Stimulated activated CD8-positive, alpha-beta memory T cell treated with anti-CD3 and anti-CD28 coated beads, Interleukin-15, amount 100 ng/mL, for 4 hours (primary cell): Measurements from ENCODE around the gene ACLY.
"Not testable (repeated sequence)": the region's sequence is repeated elsewhere in the genome, so short reads cannot be mapped to it uniquely, and the experiment has no call there.

ENCODE experiments used
- DNase-seq, 2 donors: peaks; one replicate each; pipeline ENCODE4 v3.0.0-alpha.2; 2020; ENCODE audit warnings: low read depth in 2 of 2

Gene ACLY

GRCh38 chr17:41835800-41836549 is 82.8 kb downstream of the ACLY start, which contains the start of gene NT5C3B:
TSS of gene NT5C3B (minus strand) at chr17:41836232. CDS start at chr17:41836193, 39 bp downstream.
- peak in 1 of 2 donors; percentile 25 for DNase-seq

- no peak for DNase-seq
Measured at GRCh38 chr17:41835214-41835799, 83.4 kb downstream of the ACLY start.

GRCh38 chr17:41829961-41830360 is 88.8 kb downstream of the ACLY start:
- not testable (repeated sequence) for DNase-seq

GRCh38 chr17:41825175-41825845 is 93.4 kb downstream of the ACLY start:
- DNase-seq: no peak

- DNase-seq: no peak
Measured at GRCh38 chr17:41824086-41824485, 94.7 kb downstream of the ACLY start.

- DNase-seq: no peak
Measured at GRCh38 chr17:41823580-41823979, 95.2 kb downstream of the ACLY start.

GRCh38 chr17:41823141-41823524 is 95.6 kb downstream of the ACLY start:
- no peak for DNase-seq

- DNase-seq: no peak
Measured at GRCh38 chr17:41822216-41823140, 96.3 kb downstream of the ACLY start.

GRCh38 chr17:41821776-41822175 is 97.0 kb downstream of the ACLY start:
- no peak for DNase-seq

- DNase-seq: no peak
Measured at GRCh38 chr17:41818024-41818423, 100.7 kb downstream of the ACLY start.
